HG03378 (cell line): Measurements from ENCODE around the gene ASB2.

Source experiments
- ATAC-seq: cut with Tn5 transposase; IDR thresholded peaks from one replicate; pipeline ENCODE4 v1.9.1; 2021; ENCODE audit warnings: mild to moderate bottlenecking, moderate library complexity; ENCODE audit not compliant: unreplicated experiment

ASB2 gene, protein sequence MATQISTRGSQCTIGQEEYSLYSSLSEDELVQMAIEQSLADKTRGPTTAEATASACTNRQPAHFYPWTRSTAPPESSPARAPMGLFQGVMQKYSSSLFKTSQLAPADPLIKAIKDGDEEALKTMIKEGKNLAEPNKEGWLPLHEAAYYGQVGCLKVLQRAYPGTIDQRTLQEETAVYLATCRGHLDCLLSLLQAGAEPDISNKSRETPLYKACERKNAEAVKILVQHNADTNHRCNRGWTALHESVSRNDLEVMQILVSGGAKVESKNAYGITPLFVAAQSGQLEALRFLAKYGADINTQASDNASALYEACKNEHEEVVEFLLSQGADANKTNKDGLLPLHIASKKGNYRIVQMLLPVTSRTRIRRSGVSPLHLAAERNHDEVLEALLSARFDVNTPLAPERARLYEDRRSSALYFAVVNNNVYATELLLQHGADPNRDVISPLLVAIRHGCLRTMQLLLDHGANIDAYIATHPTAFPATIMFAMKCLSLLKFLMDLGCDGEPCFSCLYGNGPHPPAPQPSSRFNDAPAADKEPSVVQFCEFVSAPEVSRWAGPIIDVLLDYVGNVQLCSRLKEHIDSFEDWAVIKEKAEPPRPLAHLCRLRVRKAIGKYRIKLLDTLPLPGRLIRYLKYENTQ

DNA sequence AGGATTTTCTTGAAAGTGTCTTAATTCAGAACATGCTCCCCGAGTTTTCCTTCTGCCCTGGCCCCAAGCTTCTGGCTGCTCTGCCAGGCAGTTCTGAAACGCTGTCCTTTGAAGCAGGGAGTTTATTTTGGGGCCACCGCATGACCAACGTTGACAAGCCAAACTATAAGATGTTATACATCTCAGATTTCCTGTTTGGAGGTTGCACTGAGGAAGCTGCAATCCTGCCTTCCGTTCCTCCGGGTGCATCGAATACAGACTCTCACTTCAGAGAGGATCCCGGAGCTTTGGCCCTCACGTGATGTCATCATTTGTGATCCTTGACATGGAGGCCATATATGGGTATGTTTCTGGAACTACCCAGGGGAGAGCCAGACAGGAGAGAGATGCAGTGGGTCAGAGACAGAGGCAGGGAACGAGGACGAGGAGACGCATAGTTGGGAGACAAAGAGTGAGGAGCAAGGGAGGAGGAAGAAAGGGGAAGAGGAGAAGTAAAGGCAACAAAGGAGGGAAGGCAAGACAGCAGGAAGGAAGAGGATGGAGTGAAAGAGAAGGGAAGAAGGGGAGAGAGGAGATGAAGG lies at the start of gene ASB2:
Gene ASB2, minus strand, starts transcription at position 94 of the 581 bp plus-strand sequence. CDS start 12,031 bp downstream, outside the sequence.
- ATAC-seq, result peak; percentile 12

DNA sequence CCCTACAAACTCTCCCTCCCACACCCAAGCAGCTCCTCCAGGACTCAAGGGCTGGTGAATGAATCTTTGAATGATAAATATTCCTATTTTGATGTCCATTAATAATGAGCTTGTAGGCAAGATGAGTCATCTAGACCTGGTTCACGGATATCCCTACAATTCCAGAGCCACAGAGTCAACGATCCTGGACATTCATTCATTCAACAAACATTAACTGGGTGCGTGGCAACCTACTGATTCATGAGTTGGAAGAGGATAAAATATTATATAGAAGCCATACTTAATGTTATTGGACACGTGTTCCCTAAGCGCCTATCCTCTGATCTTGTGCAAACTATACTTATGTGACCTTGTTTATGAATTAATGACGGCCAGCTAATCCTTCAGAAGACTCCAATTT lies 49.4 kb upstream of the ASB2 start:
- no peak for ATAC-seq

DNA sequence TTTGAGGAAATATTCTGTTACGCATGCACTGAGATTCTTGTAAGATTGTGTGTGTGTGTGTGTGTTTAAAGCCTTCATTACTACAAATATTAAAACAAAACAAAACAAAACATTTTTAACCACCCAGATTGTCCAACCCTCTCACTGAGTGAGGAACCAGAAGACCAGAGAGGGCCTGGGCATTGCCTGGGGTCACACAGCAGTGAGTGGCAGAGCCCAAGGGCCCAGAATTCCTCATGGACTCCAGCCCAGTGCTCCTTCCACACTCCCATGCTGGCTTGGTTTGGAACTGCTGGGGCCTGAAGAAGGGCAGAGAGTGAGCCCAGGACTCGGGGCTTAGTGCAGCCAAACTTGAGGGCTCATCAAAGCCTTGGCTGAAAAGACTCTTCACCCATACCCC lies 48.2 kb upstream of the ASB2 start:
- ATAC-seq, result no peak

DNA sequence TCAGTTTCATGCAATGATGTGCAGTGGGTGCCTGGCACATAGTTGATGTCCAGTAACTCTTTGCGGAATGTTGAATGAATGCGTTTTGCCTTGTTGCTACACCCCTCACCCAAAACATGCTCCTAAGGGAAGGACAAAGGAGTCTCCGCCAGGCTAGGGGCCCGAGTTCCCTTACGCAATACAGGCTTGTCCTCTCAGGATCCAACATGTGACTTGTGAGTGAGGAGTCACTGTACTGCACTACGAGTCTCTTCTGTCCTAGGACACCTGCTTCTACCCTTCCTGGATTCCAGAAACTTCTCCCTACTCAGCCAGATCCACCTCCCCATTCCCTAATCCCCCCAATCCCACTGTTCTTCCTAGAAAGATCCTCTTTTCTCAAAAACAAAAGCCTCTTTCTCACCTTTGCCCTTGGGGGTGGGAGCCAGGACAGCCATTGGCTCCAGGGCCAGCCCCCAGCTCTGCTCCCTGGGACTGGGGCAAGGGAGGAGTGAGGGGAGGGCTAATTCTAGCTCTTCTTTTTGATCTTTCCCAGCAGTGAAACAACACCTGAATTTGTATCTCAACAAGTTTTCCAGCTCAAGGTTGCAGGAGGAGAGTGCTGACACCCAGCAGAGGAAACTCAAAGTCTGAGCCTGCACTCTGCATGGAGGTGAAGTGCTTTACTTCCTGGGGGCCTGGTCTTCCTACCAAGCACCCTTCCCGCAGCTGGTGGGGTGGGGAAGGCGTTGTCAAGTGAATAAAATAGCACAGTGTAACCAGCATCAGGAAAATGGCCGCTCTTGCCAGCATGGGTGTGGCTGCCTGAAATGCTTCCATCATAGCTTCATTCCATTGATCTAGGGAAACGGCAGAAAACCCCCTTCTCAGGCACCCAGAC lies 46.4 kb upstream of the ASB2 start:
- no peak for ATAC-seq

DNA sequence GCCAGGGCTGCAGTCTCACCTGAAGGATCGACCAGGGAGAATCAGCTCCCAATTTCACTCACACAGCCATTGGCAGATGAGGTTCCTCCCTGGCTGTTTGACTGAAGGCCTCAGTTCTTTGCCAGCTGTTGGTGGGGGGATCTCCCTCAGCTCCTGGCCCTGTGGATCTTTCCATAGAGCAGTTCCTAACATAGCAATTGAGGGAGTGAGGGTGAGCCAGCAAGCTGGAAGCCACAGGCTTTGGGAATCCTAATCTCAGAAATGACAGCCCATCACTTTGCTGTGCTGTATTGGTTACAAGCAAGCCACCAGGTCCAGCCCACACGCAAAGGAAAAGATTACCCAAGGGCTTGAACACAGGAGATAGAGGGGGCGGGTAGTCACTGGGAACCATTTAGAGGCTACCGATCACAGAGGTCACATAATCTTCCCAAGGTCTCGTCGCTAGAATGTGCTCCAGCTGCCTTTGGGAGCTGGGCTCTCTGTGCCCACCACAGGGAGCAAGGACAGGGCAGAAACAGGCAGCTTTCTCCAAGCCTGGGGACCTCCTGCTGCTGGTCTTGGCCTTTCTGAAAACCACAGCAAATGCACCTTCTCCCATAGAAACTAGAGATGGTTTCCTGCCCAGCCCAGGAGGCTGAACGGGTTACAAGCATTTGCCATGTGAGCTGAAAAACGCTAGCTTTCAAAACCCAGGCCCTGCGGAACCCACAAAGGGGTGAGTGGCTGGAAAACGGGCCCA lies 45.2 kb upstream of the ASB2 start:
- ATAC-seq, result no peak

DNA sequence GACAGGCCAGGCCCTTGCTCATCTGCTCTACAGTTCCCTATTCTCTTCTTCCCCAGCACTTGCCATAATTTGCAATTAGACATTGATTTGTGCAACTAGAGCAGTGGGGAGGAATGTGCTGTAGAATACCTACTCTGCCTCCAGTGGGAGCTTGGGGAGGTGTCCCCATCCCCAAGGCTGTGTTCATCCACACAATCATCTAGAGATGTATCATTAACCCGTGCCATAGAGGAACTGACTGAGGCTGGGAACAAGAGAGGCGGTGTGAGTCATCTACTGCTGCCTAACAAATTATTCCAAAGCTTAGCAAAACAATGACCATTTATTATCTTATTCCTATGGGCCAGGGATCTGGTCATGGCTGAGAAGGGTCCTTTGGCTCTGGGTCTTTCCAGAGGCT lies 44.6 kb upstream of the ASB2 start:
- ATAC-seq, result no peak

DNA sequence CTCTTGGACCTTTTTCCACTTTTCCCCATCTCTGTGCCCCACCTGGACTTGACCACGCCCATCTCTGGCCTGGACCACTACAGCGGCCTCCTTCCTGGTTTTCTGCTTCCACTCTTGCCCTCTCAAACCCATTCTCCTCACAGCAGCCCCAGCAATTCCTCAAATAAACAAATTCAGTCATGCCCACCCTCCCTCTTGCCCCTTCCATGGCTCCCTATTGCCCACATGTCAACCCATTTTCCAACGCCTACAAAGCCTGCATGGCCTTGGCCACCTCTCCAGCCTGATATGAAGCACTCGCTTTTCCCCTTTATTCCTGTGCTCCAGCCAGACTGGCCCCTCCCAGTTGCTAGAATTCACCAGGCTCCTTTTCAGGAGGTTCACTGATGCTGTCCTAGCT lies 43.9 kb upstream of the ASB2 start:
- no peak for ATAC-seq

DNA sequence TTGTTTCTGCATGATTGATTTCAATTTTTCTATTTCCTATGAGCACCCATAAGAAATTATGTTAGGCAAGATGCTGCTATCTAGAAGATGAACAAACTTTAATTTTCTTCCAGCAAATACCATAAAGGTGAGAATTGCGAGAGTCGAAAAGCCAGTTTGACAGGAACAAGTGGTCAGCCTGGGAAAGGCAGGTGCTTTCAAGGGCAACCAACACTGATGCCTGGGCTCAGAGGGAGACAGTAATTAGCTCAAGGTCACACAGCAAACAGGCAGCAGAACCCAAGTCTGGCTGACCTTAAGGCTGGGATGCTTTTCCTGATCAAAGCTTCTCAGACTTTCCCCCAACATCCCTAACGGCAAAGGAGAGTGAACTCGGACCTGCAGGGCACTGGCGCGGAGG lies 43.0 kb upstream of the ASB2 start:
- no peak for ATAC-seq

DNA sequence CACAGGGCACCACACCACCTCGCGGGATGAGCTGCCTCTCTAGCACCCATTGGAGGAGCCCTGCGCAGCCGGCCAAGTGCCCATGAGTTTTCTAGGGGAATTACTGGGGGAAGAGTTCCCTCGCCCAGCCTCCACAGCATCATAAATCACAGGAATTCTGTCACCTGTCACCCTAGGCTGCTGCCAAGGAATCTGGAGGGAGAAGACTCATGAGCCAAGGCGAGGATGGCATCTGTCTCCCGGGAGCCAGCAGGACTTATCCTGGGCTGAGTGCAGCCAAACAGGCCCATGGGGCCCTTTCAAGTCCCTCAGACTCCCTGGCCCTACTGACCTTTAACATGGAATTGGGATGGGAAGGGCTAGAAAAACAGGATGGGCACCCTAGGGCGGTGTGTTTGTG lies 41.9 kb upstream of the ASB2 start:
- no peak for ATAC-seq

DNA sequence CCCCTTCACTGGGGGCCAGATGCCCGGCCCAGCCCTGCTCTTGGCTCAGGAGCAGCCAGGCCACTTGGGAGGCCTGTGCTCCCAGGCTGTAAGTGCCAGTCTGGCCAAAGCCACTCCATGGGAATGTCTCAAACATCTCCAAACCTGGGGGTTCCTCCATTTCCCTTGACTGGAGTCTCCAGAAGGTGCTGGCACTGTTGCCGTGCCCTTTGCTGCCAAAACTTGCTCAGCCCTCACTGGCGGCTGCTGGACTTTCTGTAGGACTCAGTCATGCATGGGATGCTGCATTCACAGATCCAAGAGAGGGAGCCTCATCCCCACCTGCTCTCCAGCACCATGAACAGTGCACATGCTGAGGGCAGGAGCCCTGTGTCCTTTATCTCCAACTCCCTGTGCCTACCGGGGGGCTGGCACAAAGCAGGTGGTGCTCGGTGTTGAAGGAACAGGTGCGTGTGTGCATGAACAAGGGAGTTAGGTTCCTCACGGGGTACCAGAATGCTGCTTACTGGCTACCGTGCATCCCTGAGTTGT lies 40.1 kb upstream of the ASB2 start:
- no peak for ATAC-seq

DNA sequence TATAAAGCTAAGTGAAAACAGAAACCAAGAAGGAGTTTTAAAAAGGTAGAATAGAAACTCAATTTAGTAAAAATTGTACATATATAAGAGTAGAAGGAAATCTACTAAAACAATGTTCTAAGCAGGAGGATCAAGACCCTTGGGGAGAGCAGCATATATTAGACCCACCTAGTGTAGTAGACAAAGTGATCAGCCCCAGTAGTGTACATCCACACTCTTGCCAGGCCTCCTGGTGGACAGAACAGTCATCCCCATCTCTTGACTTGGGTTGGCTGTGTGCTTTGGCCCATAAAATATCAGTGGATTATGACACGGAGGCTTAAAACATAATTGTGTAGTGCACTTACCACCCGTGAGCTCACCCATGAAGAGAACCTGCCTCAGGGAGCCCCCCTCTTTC lies 38.9 kb upstream of the ASB2 start:
- no peak for ATAC-seq

DNA sequence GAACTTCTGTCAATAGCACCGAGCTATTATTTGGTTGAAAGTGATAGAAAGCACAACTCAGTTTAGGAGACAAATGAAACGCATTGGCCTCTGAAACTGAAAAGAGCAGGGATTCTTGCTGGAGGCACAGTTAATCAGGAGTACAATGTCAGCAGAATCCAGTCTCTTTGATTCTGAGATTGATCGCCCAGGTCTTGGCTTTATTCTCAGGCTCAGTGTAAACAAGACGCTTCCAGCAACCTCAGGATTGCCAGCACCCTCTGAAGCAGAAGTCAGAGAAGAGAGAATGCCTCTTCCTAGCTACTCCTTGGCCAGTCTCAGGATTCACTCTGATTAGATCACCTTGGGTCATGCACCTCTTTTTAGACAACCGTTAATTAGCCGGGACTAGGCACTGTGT lies 38.0 kb upstream of the ASB2 start:
- ATAC-seq, result no peak

DNA sequence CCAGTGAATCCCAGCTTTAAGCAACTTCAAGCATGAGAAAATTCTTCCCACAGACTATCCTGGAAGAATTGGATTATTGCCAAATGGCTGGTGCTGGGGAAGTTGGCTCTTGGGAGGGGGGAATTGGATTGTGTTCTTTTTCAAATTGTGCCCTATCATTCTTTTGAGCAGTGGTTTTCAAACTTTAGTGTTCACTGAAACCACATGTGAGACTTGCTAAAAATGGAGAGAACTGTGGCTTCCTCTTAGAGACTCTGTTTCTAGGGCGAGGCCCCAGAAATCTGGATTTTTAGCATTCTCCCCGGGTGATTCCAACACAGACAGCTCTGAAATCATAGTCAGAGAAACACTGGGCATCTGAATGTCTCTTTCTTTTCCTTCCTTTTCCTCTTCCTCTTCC lies 35.4 kb upstream of the ASB2 start:
- ATAC-seq, result no peak

DNA sequence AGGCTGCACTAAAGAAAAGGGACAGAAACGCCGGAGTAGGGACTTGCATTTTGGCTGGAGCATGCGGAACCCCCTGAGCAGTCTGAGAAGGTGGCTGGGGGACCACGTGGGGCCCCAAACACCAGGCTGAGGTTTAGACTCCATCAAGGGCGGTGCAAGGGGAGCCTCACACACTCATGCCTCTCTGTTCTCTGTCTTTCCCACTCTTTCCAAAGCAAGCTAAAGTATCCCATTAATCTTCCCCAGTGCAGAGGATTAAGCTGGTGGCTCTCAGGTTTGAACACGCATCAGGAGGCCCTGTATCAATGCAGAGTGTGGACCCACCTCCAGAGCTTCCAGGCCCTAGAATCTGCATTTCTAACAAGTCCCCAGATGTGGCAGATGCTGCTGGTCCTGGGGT lies 34.3 kb upstream of the ASB2 start:
- ATAC-seq, result no peak

DNA sequence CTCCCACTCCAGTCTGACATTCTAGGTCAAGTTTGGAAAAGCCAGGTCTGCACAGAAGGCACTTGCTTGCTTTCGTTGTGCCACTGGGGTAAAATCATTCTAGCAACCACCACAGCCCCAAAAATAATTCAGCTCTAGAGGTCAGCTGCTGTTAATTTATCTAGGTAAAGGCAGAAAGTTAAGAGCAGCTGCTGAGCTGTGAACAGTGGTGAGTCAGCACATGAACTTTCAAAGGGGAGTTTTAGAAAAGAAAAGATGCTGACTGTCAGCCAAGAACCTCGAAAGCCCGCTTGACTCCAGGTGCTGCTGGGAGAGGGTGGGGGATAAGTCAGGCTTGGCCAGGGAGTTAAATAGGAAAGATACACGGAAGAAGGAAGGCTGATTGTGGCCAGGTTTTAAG lies 33.4 kb upstream of the ASB2 start:
- no peak for ATAC-seq

DNA sequence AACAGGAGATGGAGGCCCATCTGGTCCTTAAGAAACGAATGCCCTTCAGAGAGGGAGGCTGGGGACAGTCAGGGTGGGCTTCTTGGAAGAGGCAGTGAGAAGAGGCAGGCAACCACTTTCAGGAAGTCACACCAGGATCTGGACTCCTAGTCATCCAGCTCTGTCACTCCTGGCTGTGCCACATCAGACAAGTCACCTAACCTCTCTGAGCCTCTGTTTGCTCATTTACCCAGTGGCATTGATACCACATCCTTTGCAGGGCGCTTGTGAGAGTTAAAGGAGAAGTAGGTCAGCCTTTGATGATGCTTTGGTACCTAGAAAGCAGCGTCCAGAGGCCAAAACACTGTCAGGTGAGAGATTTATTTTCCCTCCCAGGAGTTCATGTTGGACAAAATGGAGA lies 31.9 kb upstream of the ASB2 start:
- ATAC-seq, result no peak

DNA sequence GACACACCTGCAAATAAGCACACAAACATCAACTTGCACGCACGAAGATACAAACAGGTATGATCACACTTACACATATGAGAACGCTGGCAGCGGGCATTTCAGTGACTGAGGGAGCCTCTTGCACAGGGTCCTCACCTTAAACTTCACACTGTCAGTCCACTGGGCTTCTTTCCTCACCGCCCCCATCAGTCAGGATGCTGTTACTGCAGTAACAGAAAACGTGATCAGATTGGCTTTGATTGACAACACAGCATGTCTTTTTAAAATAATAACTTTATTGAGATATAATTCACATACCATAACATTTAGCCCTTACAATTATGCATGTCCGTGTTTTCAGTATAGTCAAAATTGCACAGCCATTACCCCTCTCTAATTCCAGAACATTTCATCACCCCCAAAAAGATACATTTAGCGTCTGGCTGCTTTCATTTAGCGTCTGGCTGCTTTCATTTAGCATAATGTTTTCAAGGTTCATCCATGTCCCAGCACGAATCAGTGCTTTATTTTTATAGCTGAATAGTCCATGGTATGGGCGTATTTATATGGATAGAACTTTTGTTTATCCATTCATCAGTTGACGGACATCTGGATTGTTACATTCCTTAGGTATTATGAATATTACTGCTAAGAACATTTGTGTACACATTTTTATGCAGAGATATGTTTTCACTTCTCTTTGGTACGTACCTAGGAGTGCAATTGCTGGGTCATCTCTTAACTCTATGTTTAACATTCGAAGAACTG lies 29.1 kb upstream of the ASB2 start:
- no peak for ATAC-seq

DNA sequence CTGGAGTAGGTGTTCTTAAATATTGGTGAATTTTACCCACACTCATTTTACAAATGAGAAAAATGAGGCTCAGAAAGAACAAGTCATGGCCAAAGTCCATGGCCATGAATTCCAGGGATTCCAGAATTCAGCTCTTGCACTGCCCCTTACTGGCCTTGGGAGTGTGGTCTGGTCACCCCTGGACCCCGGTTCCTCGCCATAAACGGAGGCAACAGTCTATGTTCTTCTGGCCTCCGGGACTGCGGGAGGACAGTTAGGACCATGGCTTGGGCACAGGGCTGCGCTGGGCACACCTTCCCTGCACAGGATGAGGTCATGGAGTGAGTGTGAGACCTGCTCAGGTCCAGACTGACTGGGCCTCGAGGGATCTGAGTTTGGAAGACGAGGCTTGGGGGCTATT lies 27.6 kb upstream of the ASB2 start:
- ATAC-seq, result no peak

DNA sequence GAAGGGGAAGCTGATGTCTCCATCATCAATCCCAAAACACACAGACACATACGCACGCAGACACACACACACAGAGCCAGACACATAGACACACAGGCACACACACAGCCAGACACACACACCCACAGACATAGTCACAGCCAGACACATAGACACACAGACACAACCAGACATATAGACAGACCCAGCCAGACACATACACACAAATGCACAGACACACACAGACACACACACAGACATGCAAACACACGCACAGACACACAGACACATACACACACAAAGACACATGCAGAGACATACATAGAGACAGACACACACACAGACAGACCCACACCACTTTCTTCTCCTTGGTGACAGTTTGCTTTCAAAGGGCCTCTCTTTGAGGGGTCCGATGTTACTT lies 27.0 kb upstream of the ASB2 start:
- ATAC-seq, result no peak
